ENCODE results near the gene C2CD2L.
"Not testable (repeated sequence)": the region's sequence is repeated elsewhere in the genome, so short reads cannot be mapped to it uniquely, and the experiment has no call there.

Gene C2CD2L

DNA sequence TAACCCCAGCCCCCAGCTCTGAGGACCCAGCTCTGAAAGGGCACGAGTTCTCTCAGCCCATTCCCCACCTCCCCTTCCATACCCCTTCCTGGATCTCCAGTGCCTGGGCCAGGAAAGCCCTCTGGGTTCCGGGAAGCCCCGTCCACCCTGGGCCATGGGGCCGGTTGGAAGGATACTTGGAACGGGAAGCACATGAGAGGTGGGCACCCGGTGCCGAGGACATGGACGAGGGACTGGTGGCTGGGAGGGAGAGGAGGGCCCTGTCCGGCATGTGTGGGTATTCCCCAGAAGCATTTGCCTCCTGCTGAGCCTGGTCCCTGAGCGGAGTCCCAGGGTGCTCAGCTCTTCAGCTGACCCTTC, 9.1 kb downstream of the C2CD2L start:
- DNase-seq = no peak

DNA sequence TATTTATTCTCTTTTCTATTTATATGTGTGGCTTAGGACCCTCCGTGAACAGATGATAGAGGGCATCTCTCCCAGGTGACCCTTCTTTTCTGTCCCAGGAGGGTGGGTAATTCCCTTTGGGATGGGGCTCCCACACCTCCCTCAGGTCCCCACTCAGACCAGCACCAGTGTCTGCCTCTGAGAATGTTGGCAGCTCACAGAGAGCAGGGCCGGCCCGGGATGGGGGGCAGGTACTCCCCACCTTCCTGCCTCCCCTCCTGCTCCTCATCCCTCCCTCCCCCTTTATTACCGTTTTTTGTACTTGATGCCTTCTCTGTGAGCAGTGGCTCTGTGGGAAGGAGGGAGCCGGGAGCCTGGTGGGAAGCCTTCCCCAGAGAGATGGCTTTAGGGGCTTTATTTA, 9.5 kb downstream of the C2CD2L start:
- no peak for DNase-seq

DNA sequence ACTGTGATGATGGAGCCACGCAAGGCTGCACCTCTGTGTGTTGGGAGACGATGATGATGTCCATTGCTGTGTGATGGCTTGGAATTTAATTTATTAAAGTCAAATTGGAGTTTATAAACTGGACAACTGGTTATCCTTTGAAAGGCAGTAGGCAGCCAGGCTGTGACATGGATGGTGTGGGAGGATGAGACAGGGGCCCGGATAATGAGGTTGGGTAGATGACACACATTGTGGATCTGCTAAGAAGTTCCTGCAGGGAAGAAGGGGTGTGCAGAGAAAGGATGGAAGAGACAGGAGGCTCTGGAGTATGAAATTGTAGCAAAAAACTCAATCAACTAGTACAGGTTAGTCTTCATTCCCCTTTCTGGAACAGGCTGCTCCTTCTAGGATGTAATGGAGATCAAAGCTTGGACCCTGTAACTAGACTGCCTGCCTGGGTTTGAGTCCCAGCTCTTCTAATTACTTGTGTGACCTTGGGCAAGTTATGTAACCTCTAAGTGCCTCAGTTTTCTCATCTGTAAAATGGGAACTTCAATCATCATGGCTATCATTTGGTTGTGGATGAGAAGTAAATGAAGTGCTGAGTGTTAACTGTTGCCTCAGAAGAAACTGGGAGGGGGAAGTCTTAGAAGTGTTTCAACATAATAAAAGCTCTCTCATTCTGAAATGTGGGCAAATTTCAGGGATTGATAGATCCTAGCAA, 10.0 kb downstream of the C2CD2L start:
- DNase-seq = no peak

DNA sequence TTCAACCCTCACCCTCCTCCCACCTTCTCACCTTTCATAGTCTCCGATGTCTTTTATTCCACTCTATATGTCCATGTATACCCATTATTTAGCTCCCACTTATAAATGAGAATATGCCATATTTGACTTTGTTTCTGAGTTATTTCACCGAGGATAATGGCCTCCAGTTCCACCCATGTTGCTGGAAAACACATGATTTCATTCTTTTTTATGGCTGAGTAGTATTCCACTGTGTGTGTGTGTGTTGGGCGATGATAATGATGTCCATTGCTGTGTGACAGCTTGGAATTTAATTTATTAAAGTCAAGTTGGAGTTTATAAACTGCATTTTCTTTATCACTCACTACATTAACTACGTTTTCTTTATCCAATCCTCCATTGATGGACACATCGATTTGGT, 11.1 kb downstream of the C2CD2L start:
- DNase-seq = no peak

DNA sequence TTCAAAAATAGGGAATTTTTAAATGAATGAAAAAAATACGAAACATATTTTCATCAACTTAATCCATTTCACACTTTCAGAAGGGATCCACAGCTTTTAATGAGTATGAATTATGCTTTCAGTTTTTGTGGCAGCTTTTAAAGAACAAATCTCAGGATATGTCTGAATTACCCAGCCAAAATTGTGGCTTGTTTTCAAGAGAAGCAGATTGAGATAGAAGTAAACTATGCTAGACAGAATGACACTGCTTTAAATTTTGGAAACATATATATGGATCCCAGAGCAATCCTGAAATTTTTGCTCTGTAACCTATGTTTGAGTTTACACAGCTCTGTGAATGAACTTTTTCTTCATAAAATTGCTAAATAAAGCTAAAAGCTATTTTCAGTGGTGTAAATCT, 11.8 kb downstream of the C2CD2L start:
- no peak for DNase-seq

DNA sequence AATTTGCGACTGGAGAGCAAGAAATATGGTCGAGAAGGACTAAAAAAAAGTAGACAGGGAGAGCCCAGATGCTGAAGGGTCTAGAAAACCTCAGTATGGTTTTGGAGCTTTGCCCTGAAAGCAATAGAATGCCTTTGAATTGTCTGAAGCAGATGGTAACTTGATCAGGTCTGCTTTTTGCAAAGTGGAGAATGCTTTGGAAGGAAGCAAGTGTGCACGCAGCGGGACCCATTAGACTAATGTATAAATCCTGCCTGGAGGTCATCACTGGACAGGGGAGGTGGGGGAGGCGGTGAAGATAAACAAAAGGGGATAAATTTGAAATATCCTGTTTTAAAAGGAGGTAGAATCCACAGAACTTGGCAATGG, 13.5 kb downstream of the C2CD2L start:
- peak; percentile 76 for DNase-seq

DNA sequence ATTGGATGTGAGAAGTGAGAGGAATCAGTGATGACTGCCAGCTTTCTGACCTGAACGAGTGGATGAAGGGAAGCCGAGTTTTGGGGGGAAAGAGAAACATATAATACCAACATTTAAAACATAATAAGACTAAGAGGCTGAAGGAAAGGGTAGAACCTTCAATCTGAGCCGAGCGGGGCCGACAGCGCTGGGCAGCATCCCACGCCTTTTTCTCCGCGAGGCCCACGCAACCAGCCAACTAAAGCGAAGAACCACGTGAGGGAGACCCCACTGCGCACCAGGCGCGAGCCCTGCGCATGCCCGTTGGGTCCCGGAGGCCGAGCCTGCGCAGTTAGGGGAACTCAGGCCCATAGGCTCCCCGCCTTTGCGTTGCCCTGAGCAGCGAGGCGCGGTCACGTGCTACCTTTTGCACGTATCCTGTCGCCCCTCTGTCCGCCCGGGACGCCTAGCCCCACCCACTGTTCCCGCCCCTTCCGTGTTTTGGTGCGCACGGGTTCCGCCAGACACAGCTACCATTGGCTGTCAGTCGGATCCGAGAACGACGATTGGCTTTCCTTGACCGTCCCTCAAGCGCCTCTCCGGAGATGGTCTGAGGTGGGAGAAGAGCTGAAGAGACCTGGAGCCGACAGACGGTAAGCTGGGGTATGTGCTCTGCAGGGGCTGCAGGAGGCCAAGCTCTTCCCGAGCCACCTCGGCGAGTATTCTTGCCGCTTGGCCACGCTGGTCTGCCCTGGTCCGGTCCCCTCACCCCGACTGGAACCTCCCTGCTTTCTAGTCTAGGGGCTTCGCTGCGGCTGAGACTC, 14.1 kb downstream of the C2CD2L start, which contains the start of gene HINFP:
TSS of gene HINFP (plus strand) at position 573 of the 803 bp plus-strand sequence. CDS start 5,365 bp downstream, outside the sequence.
- DNase-seq = peak; percentile 100

DNA sequence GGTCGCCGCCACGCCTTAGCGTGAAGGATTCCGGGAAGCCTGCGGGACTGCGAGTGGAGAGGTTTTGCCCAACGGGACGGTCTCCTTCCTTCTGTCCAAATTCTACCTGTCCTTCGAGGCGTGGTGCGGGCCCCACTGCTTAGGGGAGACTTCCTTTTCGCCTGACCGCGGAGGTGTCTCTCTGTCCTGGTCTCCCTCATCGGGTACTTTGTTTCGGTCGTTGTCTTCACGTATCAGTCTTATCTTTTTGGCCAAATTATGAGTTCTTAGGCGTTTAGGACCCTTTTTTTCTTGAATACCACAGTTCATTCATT, 14.6 kb downstream of the C2CD2L start:
- DNase-seq = no peak

DNA sequence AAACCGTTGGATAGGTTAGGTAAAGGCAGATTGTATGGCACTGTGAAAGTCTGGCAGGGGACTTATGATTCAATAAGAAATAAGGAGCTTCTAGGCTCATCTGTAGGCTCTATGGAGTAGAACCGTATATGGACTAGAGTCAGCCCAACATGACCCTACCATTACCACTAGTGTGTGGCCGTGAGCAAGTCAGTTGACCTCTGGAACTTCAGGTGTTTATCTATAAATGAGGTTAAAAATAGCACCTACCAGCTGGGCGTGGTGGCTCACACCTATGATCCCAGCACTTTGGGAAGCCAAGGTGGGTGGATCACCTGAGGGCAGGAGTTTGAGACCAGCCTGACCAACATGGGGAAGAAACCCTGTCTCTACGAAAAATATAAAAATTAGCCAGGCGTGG, 18.7 kb downstream of the C2CD2L start:
- no peak for DNase-seq

DNA sequence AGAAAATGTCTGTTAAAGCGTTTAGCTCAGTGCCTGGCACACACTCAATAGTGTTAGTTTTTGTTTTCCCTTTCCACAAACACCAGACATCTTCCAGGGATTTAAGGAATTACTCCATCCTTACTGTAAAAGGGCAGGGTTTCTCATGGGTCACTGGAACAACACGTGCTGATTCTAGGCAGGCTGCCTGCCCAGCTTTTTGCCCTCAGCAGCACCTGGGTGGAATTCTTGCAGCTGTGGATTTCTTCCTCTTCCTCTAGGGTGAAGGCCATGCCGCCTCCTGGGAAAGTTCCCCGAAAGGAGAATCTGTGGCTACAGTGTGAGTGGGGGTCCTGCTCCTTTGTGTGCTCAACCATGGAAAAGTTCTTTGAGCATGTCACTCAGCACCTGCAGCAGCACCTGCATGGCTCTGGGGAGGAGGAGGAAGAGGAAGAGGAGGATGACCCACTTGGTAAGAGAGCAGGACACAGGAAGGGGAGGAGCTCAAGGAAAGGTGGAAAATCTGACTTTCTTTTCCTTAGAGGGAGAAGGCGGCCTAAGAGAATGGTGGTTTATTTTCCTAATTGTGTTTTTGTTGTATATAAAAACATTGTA, 19.6 kb downstream of the C2CD2L start:
- no peak for DNase-seq

DNA sequence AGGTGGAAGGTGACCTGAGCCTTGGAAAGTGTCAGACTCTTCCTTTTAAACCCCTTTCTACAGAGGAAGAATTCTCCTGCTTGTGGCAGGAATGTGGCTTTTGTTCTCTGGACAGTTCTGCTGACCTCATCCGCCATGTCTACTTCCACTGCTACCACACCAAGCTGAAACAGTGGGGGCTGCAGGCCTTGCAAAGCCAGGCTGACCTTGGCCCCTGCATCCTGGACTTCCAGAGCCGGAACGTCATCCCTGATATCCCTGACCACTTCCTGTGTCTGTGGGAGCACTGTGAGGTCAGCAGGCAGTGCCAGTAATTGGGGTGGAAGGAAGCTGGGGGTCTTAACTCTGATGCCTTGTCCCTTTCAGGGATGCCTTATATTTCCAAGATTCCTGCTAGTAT, 23.5 kb downstream of the C2CD2L start:
- DNase-seq = no peak

DNA sequence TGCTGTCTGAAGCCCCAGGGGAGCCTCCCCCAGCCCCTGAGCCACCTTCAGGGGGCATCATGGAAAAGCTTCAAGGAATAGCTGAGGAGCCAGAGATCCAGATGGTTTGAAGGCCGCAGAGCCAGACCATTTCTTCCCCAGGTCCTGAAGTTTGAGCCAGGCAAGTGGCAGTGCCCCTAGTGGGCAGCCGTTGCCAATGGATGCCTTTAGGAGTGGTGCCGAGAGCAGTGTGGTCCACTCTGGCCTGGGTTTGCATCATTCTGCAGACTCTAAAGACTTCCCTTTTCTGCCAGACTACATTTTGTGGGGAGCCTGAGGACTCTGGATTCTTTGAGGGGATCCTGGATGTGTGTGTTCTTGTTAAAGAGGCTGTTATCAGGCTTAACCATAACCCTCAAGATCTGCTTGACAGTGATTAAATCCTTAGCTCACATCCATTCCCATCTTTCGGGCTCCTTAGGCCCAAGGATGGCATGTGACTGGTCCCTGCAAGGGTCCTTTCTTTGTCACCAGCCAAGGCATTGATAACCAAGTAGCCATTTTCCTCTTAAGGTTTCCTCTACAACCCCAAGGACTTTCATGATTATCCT, 27.3 kb downstream of the C2CD2L start:
- DNase-seq = no peak

DNA sequence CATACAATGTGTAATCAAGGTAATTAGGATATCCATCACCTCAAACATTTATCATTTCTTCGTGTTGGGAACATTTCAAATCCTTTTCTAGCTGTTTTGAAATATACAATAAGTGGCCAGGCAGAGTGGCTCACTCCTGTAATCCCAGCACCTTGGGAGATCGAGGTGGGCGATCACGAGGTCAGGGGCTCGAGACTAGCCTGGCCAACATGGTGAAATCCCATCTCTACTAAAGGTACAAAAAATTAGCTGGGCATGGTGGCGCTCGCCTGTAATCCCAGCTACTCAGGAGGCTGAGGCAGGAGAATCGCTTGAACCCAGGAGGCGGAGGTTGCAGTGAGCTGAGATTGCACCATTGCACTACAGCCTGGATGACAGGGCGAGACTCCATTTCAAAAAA, 32.1 kb downstream of the C2CD2L start:
- DNase-seq = not testable (repeated sequence)

DNA sequence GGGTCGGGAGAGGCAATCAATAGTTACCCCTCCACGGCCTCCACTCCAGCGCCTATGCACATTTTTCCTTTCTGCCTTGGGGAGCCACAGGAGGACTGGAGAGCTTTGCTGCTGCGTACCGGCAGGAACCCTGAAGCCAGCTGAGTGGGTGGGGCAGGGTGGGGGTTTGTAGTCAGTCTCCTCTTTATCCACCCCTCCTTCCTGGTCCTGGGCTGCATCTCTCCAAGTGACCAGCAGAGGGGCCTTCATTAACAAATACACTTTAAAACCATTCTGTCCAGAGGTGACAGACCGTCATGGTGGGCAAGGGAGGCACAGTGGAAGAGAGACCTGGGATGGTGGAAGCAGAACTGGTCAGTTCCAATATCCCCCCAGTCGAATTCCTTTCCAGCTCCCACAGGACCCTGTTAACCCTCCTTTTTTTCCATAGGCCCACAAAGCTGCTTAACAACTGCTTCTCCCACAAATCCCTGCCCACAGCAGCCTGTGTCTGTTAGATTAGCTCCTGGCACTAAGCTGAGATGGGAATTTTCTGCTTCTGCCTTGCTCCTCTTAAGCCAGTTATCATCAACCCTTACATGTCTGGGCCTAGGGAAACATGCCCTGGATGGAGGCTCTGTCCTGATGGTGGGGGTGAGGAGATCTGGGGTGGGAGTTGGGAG, 37.8 kb downstream of the C2CD2L start:
- DNase-seq = peak; percentile 63

DNA sequence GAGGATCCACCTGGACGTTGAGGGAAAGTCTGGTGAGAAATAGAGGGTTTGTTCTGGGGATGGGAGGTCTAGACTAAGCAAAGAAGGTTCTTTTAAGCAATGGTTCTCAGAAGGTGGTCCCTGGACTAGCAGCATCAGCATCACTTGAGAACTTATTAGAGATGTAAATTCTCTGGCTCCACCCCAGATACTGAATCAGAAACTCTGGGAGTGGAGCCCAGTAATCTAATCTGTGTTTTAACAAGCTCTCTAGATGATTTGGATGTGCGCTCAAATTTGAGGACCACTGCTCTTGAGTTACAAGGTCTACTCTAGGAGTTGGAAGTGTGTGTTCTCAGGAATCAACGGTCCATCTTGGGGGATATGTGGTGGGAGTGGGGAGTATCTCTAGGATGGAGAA, 38.4 kb downstream of the C2CD2L start:
- DNase-seq = no peak

DNA sequence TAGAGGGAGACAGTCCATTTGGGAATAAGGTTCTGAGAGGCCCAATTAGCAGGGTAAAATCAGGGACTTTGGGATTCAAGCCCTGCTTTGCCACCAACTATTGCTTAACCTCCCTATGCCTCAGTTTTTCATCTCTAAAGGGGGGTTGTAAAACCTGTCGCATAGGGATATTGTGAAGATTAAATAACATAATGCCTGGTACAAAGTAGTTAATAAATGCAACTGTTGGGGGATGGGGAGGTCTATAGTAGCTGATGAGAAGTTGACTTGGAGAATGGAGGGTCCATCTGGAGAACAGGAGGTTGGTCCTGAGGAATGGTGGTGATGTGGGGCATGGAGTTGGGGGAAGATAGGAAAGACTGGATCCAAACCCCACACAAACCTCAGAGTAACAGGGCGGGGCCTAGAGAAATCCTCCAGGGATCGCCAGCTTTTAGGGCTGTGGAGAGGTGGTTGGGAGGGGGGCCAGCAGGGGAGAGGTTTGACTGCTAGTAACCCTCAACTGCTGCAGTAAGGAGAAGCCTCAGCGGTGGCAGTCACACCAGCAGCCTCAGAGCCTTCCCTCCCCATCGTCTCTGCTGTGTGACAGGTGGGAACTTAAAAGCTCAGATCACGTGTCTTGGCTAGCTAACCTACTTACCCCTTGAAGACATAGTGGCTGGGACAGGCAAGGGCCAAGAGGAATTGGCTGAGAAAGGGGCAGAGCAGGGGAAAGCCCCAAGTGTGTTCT, 40.6 kb downstream of the C2CD2L start:
- DNase-seq = no peak

DNA sequence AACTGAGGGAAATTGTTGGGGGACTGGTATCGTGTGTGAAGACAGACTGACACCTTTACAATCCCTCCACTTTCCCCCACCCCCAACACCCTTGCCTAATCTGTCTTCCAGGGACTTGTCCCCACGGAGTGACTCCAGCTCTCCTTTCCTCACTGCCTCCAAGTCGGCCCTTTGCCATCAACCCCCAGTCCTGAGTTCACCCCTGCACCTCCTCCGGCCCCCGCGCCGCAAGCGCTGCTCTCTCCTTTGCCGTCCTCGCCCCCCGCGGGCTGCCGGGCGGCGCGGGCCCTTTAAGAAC, 41.5 kb downstream of the C2CD2L start:
- no peak for DNase-seq

DNA sequence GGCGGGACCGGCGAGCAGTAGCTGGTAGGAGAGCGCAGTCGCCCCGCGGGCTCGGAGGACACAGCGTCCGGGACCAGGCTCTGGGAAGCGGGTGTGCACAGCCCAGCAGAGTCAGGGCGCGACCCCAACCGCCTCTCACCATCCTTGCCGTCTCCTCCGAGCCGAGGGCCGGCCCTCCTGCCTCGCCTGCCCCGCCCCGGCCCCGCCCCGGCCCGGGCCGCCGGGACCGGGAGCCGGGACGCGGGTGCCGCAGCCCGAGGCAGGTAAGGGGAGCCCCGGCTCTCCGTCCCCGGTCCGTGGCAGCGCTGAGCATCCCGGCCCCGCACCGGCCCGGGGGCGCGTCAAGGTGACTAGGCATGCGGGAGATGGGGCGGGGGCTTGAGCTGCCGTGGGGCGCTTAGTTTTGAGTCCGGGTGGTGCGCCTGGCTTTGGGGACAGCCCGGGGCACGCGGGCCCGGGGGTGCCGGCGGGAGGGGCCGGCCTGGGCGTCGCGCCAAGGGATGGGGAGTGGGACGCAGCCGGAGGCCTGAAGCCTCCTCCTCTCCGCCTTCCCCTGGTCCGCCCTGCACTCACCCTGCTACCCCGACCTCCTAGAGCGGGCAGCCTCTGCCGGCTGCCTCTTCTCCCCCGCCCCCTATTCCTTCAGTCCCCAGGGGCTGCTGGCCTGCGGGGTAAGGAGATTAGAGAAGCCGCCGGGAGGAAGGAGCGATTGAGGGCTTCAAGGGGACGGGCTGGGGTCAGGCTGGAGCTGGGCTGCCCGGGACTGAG, 42.1 kb downstream of the C2CD2L start, which contains the start of gene ABCG4:
TSS of gene ABCG4 (plus strand) at position 35 of the 768 bp plus-strand sequence. CDS start 914 bp downstream, outside the sequence.
- no peak for DNase-seq

DNA sequence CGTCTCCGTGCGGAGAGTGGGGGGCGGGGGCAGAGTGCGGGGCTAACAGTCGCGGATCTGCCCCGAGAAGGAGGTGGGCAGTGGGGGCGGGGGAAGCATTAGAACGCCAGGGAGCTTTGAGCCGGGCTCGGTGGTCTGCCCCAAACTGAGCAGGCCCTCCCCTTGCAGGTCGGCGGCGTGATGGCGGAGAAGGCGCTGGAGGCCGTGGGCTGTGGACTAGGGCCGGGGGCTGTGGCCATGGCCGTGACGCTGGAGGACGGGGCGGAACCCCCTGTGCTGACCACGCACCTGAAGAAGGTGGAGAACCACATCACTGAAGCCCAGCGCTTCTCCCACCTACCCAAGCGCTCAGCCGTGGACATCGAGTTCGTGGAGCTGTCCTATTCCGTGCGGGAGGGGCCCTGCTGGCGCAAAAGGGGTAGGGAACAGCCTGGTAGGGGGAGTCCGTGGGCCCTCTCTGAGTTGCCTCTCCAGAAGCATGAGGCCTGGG, 42.7 kb downstream of the C2CD2L start:
- DNase-seq = no peak

DNA sequence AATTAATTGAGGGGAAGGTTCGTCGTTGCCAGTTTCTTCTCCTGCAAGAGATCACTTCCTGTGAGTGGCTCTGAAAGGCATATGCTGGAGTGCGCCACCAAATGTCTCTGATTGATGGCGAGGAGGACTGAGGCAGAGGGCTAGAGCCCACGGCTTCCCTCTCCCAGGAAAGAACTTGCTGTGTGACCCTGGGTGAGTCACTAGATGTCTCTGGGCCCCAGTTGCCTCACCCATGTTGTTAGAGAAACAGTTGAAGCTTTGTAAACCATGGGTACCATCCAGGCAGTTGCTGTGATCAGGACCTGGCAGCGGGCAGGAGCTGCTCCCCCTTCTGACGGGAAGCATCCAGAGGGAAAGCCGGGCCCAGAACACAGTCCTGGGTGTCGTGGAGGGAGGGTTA, 44.9 kb downstream of the C2CD2L start:
- DNase-seq = no peak

DNA sequence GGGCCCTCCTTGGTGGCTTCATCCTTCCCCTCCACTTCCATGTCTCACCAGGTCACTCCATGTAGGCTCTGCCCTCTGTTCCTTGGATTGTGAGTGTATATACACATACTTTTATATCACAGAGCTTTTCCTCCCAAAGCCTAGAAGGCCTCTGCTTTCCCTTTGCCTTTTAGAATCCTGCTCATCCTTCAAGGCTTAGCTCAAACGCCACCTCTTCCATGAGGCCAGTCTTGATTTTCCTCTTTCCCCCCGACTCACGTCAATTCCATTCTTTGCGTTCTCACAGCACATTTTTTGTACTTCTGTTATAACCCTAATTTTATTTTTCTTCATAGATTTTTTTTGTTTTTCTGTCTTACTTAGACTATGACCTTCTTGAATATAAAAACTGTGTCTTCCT, 45.5 kb downstream of the C2CD2L start:
- DNase-seq = no peak

Data from GF-D8 (cell line).